HCT116 (cell line): ENCODE data around the gene SND1. TPM values are rescaled to one million over a fixed set of nuclear protein-coding genes. Genes with fewer than 3 reads are reported as not detected.

Experiments used
- ATAC-seq: fragments of 200-7000 bp; cut with Tn5 transposase; 2 replicates; pipeline ENCODE4 v1.9.1; 2020; ENCODE audit warnings: mild to moderate bottlenecking, moderate library complexity
- BruUV-seq: library from RNA; stranded (reverse); fragments of 400-500 nt; replicated peaks from 2 replicates; lab custom pipeline; 2021; lab: Mats Ljungman, UMichigan
- CTCF ChIA-PET: fragments of 300-600 bp; sonication (Branson Sonifier 250); formaldehyde crosslinking; loops from one replicate; lab custom pipeline; 2021; ENCODE audit warnings: antibody characterized with exemption; lab: Charles Lee
- POLR2A ChIA-PET: fragments of 300-600, 350-600 bp; sonication (Branson Sonifier 250); formaldehyde crosslinking; loops from one replicate; lab custom pipeline; 2021; ENCODE audit warnings: antibody characterized with exemption; lab: Charles Lee
- RAD21 ChIA-PET, 2 experiments: fragments of 300-600 bp; sonication (Branson Sonifier 250); formaldehyde crosslinking; loops; one replicate each; lab custom pipeline; 2023; ENCODE audit warnings: low total read pairs in 2 of 2; ENCODE audit not compliant: uncharacterized antibody in 2 of 2, unreplicated experiment in 2 of 2, low non-redundant PET in 1 of 2; lab: Charles Lee
- DNase-seq: peaks from one replicate; pipeline ENCODE4 v3.0.0-alpha.2; 2010; ENCODE audit warnings: low read depth, low spot score
- H2AFZ ChIP-seq: fragments of 200-600 bp; shearing (Covaris generic), sonication (generic); 2 replicates; pipeline ENCODE4 v1.6.1; 2017; ENCODE audit warnings: low read depth, mixed run types, mixed read lengths, antibody characterized with exemption, low read length; ENCODE audit not compliant: poor library complexity, severe bottlenecking
- H3K27ac ChIP-seq: 2 replicates; pipeline ENCODE4 v1.5.1; 2012; ENCODE audit warnings: low read depth, low read length
- H3K27me3 ChIP-seq: fragments of 200-600 bp; sonication (generic); 2 replicates; pipeline ENCODE4 v1.6.1; 2016; ENCODE audit warnings: mixed run types, low read length, mixed read lengths; ENCODE audit not compliant: insufficient read depth
- H3K36me3 ChIP-seq, 2 experiments: fragments of 200-500 bp in 1 of 2; fragments of 200-600 bp in 1 of 2; sonication (Bioruptor generic) in 1 of 2; sonication (generic) in 1 of 2; 2 replicates each; pipeline versions ENCODE4 v1.5.1 to v1.6.1; 2014 to 2016; ENCODE audit warnings: low read length in 2 of 2, inconsistent platforms in 1 of 2, mixed read lengths in 1 of 2, mixed run types in 1 of 2; ENCODE audit not compliant: insufficient read depth in 2 of 2, control insufficient read depth in 1 of 2
- H3K4me1 ChIP-seq, 2 experiments: fragments of 200-600 bp in 1 of 2; sonication (generic) in 1 of 2; 2 replicates each; pipeline versions ENCODE4 v1.5.1 to v1.6.1; 2012 to 2017; ENCODE audit warnings: low read length in 2 of 2, inconsistent platforms in 1 of 2, mild to moderate bottlenecking in 1 of 2, mixed read lengths in 1 of 2, mixed run types in 1 of 2, moderate library complexity in 1 of 2; ENCODE audit not compliant: insufficient read depth in 2 of 2, control insufficient read depth in 1 of 2
- H3K4me2 ChIP-seq: fragments of 200-600 bp; sonication (generic); 2 replicates; pipeline ENCODE4 v1.6.1; 2017; ENCODE audit warnings: mixed run types, low read length, mixed read lengths
- H3K4me3 ChIP-seq, 2 experiments: fragments of 200-600 bp in 1 of 2; sonication (generic) in 1 of 2; replicated peaks in 1 of 2; 2 replicates each; pipeline ENCODE4 v1.5.1; 2011 to 2016; ENCODE audit warnings: low read length in 2 of 2, control low read depth in 1 of 2, low read depth in 1 of 2, mild to moderate bottlenecking in 1 of 2, mixed read lengths in 1 of 2, mixed run types in 1 of 2
- H3K79me2 ChIP-seq: fragments of 200-600 bp; sonication (generic); 2 replicates; pipeline ENCODE4 v1.6.1; 2017; ENCODE audit warnings: mild to moderate bottlenecking, mixed run types, low read length, moderate library complexity, mixed read lengths; ENCODE audit not compliant: insufficient read depth
- H3K9ac ChIP-seq: fragments of 200-600 bp; sonication (generic); 2 replicates; pipeline ENCODE4 v1.6.1; 2016; ENCODE audit warnings: low read length, mixed read lengths
- H3K9me2 ChIP-seq: fragments of 200-600 bp; sonication (generic), shearing (Covaris generic); 2 replicates; pipeline ENCODE4 v1.6.1; 2017; ENCODE audit warnings: mixed run types, mild to moderate bottlenecking, moderate library complexity; ENCODE audit not compliant: insufficient read depth
- H3K9me3 ChIP-seq, 2 experiments: fragments of 200-500 bp in 1 of 2; fragments of 200-600 bp in 1 of 2; sonication (Bioruptor generic) in 1 of 2; sonication (generic) in 1 of 2; 2 replicates each; pipeline ENCODE4 v1.6.1; 2014 to 2017; ENCODE audit warnings: low read length in 2 of 2, mixed read lengths in 2 of 2, inconsistent platforms in 1 of 2, low read depth in 1 of 2, mild to moderate bottlenecking in 1 of 2, mixed run types in 1 of 2, moderate library complexity in 1 of 2; ENCODE audit not compliant: control insufficient read depth in 1 of 2, insufficient read depth in 1 of 2
- H4K20me1 ChIP-seq: fragments of 200-600 bp; sonication (generic), shearing (Covaris generic); 2 replicates; pipeline ENCODE4 v1.6.1; 2017; ENCODE audit warnings: mixed run types, mild to moderate bottlenecking, moderate library complexity; ENCODE audit not compliant: insufficient read depth
- CBX3 ChIP-seq: IDR thresholded peaks from 2 replicates; pipeline ENCODE4 v1.6.1; 2012; ENCODE audit warnings: low read depth
- CEBPB ChIP-seq: IDR thresholded peaks from 2 replicates; pipeline ENCODE4 v1.6.1; 2012; ENCODE audit warnings: low read depth
- CTCF ChIP-seq, 3 experiments: fragments of 200-600 bp in 1 of 3; sonication (generic) in 1 of 3; IDR thresholded peaks in 2 of 3; conservative IDR thresholded peaks in 1 of 3; 2 replicates each; pipeline ENCODE4 v1.5.1; 2012 to 2017; ENCODE audit warnings: low read depth in 2 of 3, low read length in 2 of 3, antibody characterized with exemption in 1 of 3, borderline replicate concordance in 1 of 3, control low read depth in 1 of 3, mild to moderate bottlenecking in 1 of 3, mixed read lengths in 1 of 3, mixed run types in 1 of 3, moderate library complexity in 1 of 3; ENCODE audit not compliant: insufficient read depth in 1 of 3
- ELF1 ChIP-seq: IDR thresholded peaks from 2 replicates; pipeline ENCODE4 v1.6.1; 2012; ENCODE audit warnings: low read depth, borderline replicate concordance
- EZH2 ChIP-seq: fragments of 200-600 bp; sonication (generic); IDR thresholded peaks from 2 replicates; pipeline ENCODE4 v1.6.1; 2017; ENCODE audit warnings: antibody characterized with exemption, mixed run types
- EZH2phosphoT487 ChIP-seq: fragments of 200-600 bp; IDR thresholded peaks from 2 replicates; pipeline ENCODE4 v1.6.1; 2018; ENCODE audit warnings: antibody characterized with exemption, borderline replicate concordance
- FOSL1 ChIP-seq: IDR thresholded peaks from 2 replicates; pipeline ENCODE4 v1.6.1; 2012; ENCODE audit warnings: low read depth
- JUND ChIP-seq: IDR thresholded peaks from 2 replicates; pipeline ENCODE4 v1.6.1; 2012
- MAX ChIP-seq: IDR thresholded peaks from 2 replicates; pipeline ENCODE4 v1.6.1; 2012
- POLR2AphosphoS5 ChIP-seq: IDR thresholded peaks from 2 replicates; pipeline ENCODE4 v1.6.1; 2011; ENCODE audit warnings: mild to moderate bottlenecking, low read depth, low read length, moderate library complexity
- RAD21 ChIP-seq: IDR thresholded peaks from 2 replicates; pipeline ENCODE4 v1.6.1; 2012; ENCODE audit warnings: low read depth, mild to moderate bottlenecking
- REST ChIP-seq: IDR thresholded peaks from 2 replicates; pipeline ENCODE4 v1.6.1; 2012; ENCODE audit warnings: low read depth
- SIN3A ChIP-seq: IDR thresholded peaks from 2 replicates; pipeline ENCODE4 v1.6.1; 2012; ENCODE audit warnings: low read depth
- SRF ChIP-seq: IDR thresholded peaks from 2 replicates; pipeline ENCODE4 v1.6.1; 2012; ENCODE audit warnings: low read depth
- TCF7L2 ChIP-seq: IDR thresholded peaks from 2 replicates; pipeline ENCODE4 v1.7.0; 2011; ENCODE audit warnings: borderline replicate concordance, inconsistent platforms; ENCODE audit not compliant: insufficient read depth, insufficient read length; ENCODE audit errors: extremely low read depth
- YY1 ChIP-seq: IDR thresholded peaks from 2 replicates; pipeline ENCODE4 v1.6.1; 2011; ENCODE audit warnings: low read length, low read depth, moderate library complexity, mild to moderate bottlenecking; ENCODE audit not compliant: insufficient replicate concordance; ENCODE audit errors: extremely low read depth
- ZNF274 ChIP-seq: fragments of 200-500 bp; sonication (Bioruptor generic); IDR thresholded peaks from 2 replicates; pipeline ENCODE4 v1.6.1; 2014; ENCODE audit warnings: mild to moderate bottlenecking, low read depth, low read length, inconsistent platforms
- intact Hi-C: fragments of 100-400 bp; cut with micrococcal nuclease; formaldehyde crosslinking; loops from 2 replicates; pipeline ENCODE4 v1.10.0; 2022
- total RNA-seq: library from RNA; stranded (reverse); gene quantifications from one replicate; pipeline ENCODE4 v1.2.1, GENCODE V29; 2021; ENCODE audit not compliant: unreplicated experiment

The SND1 gene
- total RNA-seq, 1 experiment from 2014 or later = 169 TPM

GRCh38 chr7:127677433-127678230 lies 25.6 kb downstream of the SND1 start:
- peaks cover 0 to 10% of the 10 kb centered on the region in 2 experiments; a peak in 1 of 4 replicates for H3K9me3 ChIP-seq
- no peak for TF ChIP-seq TCF7L2
- no peak for TF ChIP-seq POLR2AphosphoS5
- no peak for TF ChIP-seq ELF1
- no peak for TF ChIP-seq EZH2
- TF ChIP-seq ZNF274 = no peak
- TF ChIP-seq SRF = no peak
- TF ChIP-seq YY1 = no peak
- TF ChIP-seq FOSL1 = no peak
- no peak for TF ChIP-seq SIN3A
- TF ChIP-seq CBX3 = no peak
- TF ChIP-seq JUND = no peak
- TF ChIP-seq CTCF (IDR thresholded peaks at IDR 0.05 in 2 of 3, conservative IDR thresholded peaks at IDR 0.05 in 1 of 3; ENCODE audit: borderline replicate concordance in 1 of 3, insufficient read depth in 1 of 3, low read depth in 2 of 3, low read length in 2 of 3) = no peak
- no peak for TF ChIP-seq EZH2phosphoT487
- TF ChIP-seq CEBPB = no peak
- TF ChIP-seq REST = no peak
- no peak for TF ChIP-seq RAD21
- TF ChIP-seq MAX = no peak; the same call in 1 of the 2 replicates
- TF ChIP-seq, all 23 proteins: peak for 0
- intact Hi-C loops = no loop called here
- Histone ChIP-seq H3K79me2 (peaks cover 99% of the 10 kb centered on the region), H3K4me1 (no peaks in the 10 kb centered on the region), H3K36me3 (peaks cover 5 to 29% of the 10 kb centered on the region in 2 experiments; a peak in 1 of 4 replicates), H4K20me1 (peaks cover 34% of the 10 kb centered on the region; the same call in 1 of the 2 replicates), H3K9ac (no peak overlapping the region), H2AFZ (no peak overlapping the region), H3K27me3 (no peaks in the 10 kb centered on the region), H3K4me2 (no peak overlapping the region), H3K27ac (no peak overlapping the region), H3K9me2 (no peaks in the 10 kb centered on the region), H3K4me3 (no peak overlapping the region)
- no peak for DNase-seq
- RAD21 ChIA-PET = no interaction called here
- CTCF ChIA-PET = no interaction called here
- BruUV-seq = no TSS peak
- POLR2A ChIA-PET = no interaction called here
- no peak for ATAC-seq
